Testis (tissue), 2 donors: Measurements from ENCODE around the gene N4BP2L1.

Source experiments
- POLR2A ChIP-seq: fragments of 450-650 bp; IDR thresholded peaks from one replicate; pipeline ENCODE4 v1.6.1; 2017; ENCODE audit warnings: antibody characterized with exemption, mild to moderate bottlenecking, moderate library complexity
- TF ChIP-seq, protein P1 (sequence below), 3 experiments: fragments of 450-650 bp in 2 of 3; fragments of 200-600 bp in 1 of 3; sonication (generic) in 1 of 3; IDR thresholded peaks; one replicate each; pipeline ENCODE4 v1.5.1; 2016 to 2019; ENCODE audit warnings: antibody characterized with exemption in 3 of 3, mild to moderate bottlenecking in 2 of 3, moderate library complexity in 1 of 3

DNA sequence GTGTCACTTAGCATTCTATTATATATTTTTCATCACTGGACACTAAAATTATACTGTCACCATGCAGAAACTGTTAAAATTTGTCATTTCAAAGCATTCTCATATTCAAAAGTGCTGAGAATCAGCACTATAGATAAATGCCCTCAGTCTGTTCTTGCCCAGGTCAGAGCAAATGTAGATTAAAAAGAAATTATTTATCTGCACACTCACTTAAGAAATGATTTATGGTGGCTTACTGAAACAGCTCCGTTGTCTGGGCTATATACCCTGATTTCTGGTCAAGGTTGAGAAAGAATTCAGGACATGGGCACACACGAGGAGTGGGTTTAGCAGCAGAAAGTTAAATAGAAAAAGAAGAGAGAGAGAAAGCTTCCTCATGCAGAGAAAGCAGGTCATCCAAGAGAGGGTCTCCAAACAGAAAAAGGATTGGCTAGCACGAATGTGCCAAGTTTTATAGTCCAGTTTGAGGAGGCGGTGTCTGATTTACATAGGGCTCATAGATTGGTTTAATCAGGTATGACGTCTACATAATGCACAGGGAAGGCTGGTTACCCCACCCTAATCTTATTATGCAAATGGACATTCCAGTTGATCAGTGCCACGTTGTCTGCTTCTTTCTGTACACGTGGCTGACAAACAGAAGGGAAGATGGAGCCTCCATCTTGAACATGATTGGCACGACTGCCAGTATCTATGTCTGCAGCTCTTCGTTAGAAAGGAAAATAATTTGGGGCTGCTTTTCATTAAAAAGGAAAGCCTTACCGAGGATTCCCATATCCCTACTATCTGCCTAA is 47.3 kb upstream of the N4BP2L1 start:
- TF ChIP-seq, protein P1, sequence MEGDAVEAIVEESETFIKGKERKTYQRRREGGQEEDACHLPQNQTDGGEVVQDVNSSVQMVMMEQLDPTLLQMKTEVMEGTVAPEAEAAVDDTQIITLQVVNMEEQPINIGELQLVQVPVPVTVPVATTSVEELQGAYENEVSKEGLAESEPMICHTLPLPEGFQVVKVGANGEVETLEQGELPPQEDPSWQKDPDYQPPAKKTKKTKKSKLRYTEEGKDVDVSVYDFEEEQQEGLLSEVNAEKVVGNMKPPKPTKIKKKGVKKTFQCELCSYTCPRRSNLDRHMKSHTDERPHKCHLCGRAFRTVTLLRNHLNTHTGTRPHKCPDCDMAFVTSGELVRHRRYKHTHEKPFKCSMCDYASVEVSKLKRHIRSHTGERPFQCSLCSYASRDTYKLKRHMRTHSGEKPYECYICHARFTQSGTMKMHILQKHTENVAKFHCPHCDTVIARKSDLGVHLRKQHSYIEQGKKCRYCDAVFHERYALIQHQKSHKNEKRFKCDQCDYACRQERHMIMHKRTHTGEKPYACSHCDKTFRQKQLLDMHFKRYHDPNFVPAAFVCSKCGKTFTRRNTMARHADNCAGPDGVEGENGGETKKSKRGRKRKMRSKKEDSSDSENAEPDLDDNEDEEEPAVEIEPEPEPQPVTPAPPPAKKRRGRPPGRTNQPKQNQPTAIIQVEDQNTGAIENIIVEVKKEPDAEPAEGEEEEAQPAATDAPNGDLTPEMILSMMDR (IDR thresholded peaks at IDR 0.05), result no peak
- TF ChIP-seq POLR2A, result no peak
